Lung (tissue), 16 donors: ENCODE measurements around the gene MSL3. TPM values are rescaled to one million over a fixed set of nuclear protein-coding genes. Genes with fewer than 3 reads are reported as not detected.

Experiments used
- ATAC-seq: fragments of 200-7000 bp; cut with Tn5 transposase; one replicate; pipeline ENCODE4 v1.9.1; 2020; ENCODE audit warnings: moderate number of reproducible peaks; ENCODE audit not compliant: insufficient read depth, low FRiP score
- DNase-seq, 3 donors: peaks; one replicate each; pipeline ENCODE4 v3.0.0-alpha.2; 2013 to 2017
- H3K27ac ChIP-seq, 2 donors: one replicate each; pipeline ENCODE4 v1.5.1; 2013; ENCODE audit warnings: mild to moderate bottlenecking in 2 of 2, moderate library complexity in 2 of 2, control low read depth in 1 of 2, inconsistent platforms in 1 of 2, low read depth in 1 of 2, low read length in 1 of 2
- H3K27me3 ChIP-seq, 3 donors: one replicate each; pipeline ENCODE4 v1.5.1; 2013; ENCODE audit warnings: low read length in 2 of 3; ENCODE audit not compliant: control insufficient read depth in 3 of 3, insufficient read depth in 3 of 3
- H3K36me3 ChIP-seq, 4 donors: one replicate each; pipeline ENCODE4 v1.5.1; 2013; ENCODE audit warnings: low read length in 4 of 4, mild to moderate bottlenecking in 1 of 4, moderate library complexity in 1 of 4; ENCODE audit not compliant: control insufficient read depth in 4 of 4, insufficient read depth in 4 of 4
- H3K4me1 ChIP-seq, 5 donors: one replicate each; pipeline ENCODE4 v1.5.1; 2013; ENCODE audit warnings: low read length in 5 of 5, mild to moderate bottlenecking in 2 of 5, moderate library complexity in 1 of 5; ENCODE audit not compliant: control insufficient read depth in 5 of 5, insufficient read depth in 5 of 5
- H3K4me3 ChIP-seq: one replicate; pipeline ENCODE4 v1.5.1; 2013; ENCODE audit warnings: mild to moderate bottlenecking, control low read depth, moderate library complexity
- H3K9ac ChIP-seq, 2 donors: one replicate each; pipeline ENCODE4 v1.5.1; 2013; ENCODE audit warnings: low read length in 2 of 2, control low read depth in 1 of 2; ENCODE audit not compliant: insufficient read depth in 1 of 2
- H3K9me3 ChIP-seq, 4 donors: one replicate each; pipeline ENCODE4 v1.5.1; 2013; ENCODE audit warnings: low read length in 3 of 4, mild to moderate bottlenecking in 1 of 4, moderate library complexity in 1 of 4; ENCODE audit not compliant: control insufficient read depth in 4 of 4, insufficient read depth in 3 of 4
- WGBS, 2 donors: extraction: QIAGEN DNeasy Blood & Tissue Kit; methylation state at CpG; one replicate each; pipeline ENCODE4 v1.1.7; 2013; 5-methylcytosine and 5-hydroxymethylcytosine counted together
- long read RNA-seq, 5 donors: transcript quantifications; one replicate each; lab custom pipeline, GENCODE V29; 2026
- polyA plus RNA-seq, 2 donors: library from polyadenylated mRNA; stranded (reverse); fragments of 200-250 nt; gene quantifications; one replicate each; pipeline ENCODE4 v1.2.1, GENCODE V29; 2013
- total RNA-seq, 2 donors: library from RNA; depleted of rRNA in 1 of 2; stranded (reverse); fragments of >200 nt in 1 of 2; gene quantifications; one replicate each; pipeline ENCODE4 v1.2.1, GENCODE V29; 2014 to 2021
- TF ChIP-seq, protein P1 (sequence below): IDR thresholded peaks from 2 replicates; pipeline ENCODE4 v1.5.1; 2012; ENCODE audit warnings: mild to moderate bottlenecking; ENCODE audit errors: control extremely low read depth, extremely low read depth
- donor health status: control.
- donor health status: control.
- donor health status: Bipolar disorder and iron deficiency.
- donor health status: healthy.
- donor health status: DM: yes; HTN: yes; CAD: no.

The MSL3 gene, protein sequence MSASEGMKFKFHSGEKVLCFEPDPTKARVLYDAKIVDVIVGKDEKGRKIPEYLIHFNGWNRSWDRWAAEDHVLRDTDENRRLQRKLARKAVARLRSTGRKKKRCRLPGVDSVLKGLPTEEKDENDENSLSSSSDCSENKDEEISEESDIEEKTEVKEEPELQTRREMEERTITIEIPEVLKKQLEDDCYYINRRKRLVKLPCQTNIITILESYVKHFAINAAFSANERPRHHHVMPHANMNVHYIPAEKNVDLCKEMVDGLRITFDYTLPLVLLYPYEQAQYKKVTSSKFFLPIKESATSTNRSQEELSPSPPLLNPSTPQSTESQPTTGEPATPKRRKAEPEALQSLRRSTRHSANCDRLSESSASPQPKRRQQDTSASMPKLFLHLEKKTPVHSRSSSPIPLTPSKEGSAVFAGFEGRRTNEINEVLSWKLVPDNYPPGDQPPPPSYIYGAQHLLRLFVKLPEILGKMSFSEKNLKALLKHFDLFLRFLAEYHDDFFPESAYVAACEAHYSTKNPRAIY
- total RNA-seq = 10 to 100 TPM; 28.2 to 33.4 TPM
- polyA plus RNA-seq = 10 to 100 TPM; 32.6 to 39.7 TPM
- long read RNA-seq, donor 1, full-length matches to known transcripts = 9 of 28 reads
- long read RNA-seq, donor 1, partial matches to known transcripts = 19 of 28 reads
- long read RNA-seq, donor 1, other reads (novel, unspliced or antisense) = 0 of 28 reads
- long read RNA-seq, donor 2, full-length matches to known transcripts = 4 of 4 reads
- long read RNA-seq, donor 2, partial matches to known transcripts = 0 of 4 reads
- long read RNA-seq, donor 2, other reads (novel, unspliced or antisense) = 0 of 4 reads
- long read RNA-seq, donor 3, partial matches to known transcripts = 19 of 25 reads
- long read RNA-seq, donor 3, other reads (novel, unspliced or antisense) = 0 of 25 reads
- long read RNA-seq, donor 4, full-length matches to known transcripts = 2 of 2 reads
- long read RNA-seq, donor 4, partial matches to known transcripts = 0 of 2 reads
- long read RNA-seq, donor 4, other reads (novel, unspliced or antisense) = 0 of 2 reads
- long read RNA-seq, donor 5, full-length matches to known transcripts = 6 of 44 reads
- long read RNA-seq, donor 5, partial matches to known transcripts = 38 of 44 reads
- long read RNA-seq, donor 5, other reads (novel, unspliced or antisense) = 0 of 44 reads

DNA sequence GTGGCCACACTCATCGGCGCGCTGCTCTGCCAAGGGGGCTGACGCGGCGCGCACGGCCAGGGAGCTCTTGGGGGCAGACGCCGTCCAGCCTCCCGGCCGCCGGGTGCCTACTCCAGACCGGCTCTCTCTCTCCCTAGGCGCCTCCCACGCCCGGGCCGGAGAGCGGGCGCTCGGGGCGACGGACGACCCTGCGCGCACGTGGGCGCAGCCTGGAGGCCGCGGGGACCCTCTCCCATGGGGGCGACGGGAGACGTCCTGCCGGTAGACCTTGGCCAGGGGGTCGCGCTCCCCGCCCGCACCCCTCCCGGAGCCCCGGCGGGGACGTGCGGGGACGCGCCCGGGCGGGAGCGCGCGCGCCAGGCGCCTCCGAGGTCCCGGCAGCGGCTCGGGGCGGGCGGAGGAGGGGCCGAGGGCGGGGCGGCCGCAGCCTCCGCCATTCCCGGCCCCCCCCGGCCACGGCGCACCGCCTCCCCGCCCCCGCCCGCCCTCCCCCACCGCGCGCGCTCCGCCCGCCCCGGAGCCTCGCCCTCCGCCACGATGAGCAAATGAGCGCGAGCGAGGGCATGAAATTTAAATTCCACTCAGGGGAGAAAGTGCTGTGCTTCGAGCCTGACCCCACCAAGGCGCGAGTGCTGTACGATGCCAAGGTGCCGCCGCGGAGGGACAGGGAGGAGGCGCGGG is at the start of gene MSL3:
Gene MSL3, plus strand, starts transcription at position 519 of the 681 bp plus-strand sequence. Its CDS starts 27 bp downstream, at position 546.
- Histone ChIP-seq H3K27me3 (peaks cover 0 to 12% (median 0%) of the 10 kb centered on the region in 3 donors), H3K36me3 (peaks cover 0 to 8% (median under 1%) of the 10 kb centered on the region in 4 donors), H3K4me3 (peak within 1 kb of the TSS; percentile 62), H3K9me3 (peaks cover 0 to 5% (median 0%) of the 10 kb centered on the region in 4 donors), H3K9ac (peak within 1 kb of the TSS; percentile 70 to 82), H3K27ac (peak within 1 kb of the TSS; percentile 94 to 95), H3K4me1 (peaks cover 0 to 4% (median 0%) of the 10 kb centered on the region in 5 donors)
- ATAC-seq (peak; percentile 45), DNase-seq (peak; percentile 63 to 68 (median 66))
- 0 to 41% methylated on average over 28 to 93 of the region's 93 CpGs for WGBS, 2 donors
- TF ChIP-seq, protein P1, sequence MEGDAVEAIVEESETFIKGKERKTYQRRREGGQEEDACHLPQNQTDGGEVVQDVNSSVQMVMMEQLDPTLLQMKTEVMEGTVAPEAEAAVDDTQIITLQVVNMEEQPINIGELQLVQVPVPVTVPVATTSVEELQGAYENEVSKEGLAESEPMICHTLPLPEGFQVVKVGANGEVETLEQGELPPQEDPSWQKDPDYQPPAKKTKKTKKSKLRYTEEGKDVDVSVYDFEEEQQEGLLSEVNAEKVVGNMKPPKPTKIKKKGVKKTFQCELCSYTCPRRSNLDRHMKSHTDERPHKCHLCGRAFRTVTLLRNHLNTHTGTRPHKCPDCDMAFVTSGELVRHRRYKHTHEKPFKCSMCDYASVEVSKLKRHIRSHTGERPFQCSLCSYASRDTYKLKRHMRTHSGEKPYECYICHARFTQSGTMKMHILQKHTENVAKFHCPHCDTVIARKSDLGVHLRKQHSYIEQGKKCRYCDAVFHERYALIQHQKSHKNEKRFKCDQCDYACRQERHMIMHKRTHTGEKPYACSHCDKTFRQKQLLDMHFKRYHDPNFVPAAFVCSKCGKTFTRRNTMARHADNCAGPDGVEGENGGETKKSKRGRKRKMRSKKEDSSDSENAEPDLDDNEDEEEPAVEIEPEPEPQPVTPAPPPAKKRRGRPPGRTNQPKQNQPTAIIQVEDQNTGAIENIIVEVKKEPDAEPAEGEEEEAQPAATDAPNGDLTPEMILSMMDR = no peak

DNA sequence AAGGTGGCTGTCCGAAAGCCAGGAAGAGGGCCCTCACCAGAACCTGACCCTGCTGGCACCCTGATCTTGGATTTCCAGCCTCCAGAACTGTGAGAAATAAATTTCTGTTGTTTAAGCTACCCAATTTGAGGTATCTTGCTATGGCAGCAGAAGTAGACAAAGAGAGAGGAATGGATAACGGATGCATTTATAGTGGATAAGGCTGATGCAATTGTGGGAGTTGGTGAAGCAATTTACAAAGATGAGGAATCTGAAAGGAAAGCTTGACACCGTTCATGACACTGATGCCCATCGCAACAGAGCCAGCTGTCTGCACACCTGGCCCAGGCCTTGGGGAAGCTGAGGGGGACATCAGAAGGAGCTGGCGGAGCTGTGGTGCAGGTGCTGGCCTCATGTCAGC is 35.7 kb upstream of the MSL3 start:
- no peak for ATAC-seq
- H3K27me3 ChIP-seq = peaks cover 0 to 21% (median 6%) of the 10 kb centered on the region in 3 donors
- WGBS, 2 donors = 86 to 91% methylated on average over 5 of the region's 5 CpGs

More for the DNA sequence above, 35.7 kb upstream of the MSL3 start:
- TF ChIP-seq, protein P1 = no peak
- Histone ChIP-seq H3K9ac (no peak overlapping the region), H3K27ac (no peak overlapping the region), H3K4me3 (no peak overlapping the region), H3K36me3 (no peaks in the 10 kb centered on the region), H3K4me1 (no peaks in the 10 kb centered on the region), H3K9me3 (no peaks in the 10 kb centered on the region)
- DNase-seq = no peak
